ENCODE results near the gene BNIP5. TPM values are rescaled to one million over a fixed set of nuclear protein-coding genes. Genes with fewer than 3 reads are reported as not detected.

The BNIP5 gene
- total RNA-seq, 4 donors from 2014 or later = not detected

DNA sequence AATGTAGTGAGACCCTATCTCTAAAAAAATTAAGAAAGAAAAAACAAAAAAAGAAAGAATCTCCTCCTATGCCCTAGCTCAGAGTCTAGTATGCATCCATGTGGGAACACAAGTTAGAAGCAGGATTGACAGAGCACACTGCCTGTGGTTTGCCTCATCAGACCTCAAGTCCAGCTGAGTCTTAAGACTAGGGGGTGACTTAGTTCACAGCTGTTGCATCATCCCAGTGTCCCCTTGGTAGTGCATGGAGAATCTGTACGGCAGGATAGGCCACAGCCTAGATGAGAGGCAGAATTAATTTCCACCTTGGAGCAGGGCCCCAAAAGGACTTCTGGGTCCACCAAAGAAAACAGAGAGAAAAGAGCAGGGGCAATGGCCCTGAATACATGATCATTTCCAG is 53.1 kb downstream of the BNIP5 start:
- intact Hi-C loops (cut with DNase I) = no loop called here
- no peak for TF ChIP-seq POLR2A (IDR thresholded peaks at IDR 0.05)
- TF ChIP-seq, protein P1, sequence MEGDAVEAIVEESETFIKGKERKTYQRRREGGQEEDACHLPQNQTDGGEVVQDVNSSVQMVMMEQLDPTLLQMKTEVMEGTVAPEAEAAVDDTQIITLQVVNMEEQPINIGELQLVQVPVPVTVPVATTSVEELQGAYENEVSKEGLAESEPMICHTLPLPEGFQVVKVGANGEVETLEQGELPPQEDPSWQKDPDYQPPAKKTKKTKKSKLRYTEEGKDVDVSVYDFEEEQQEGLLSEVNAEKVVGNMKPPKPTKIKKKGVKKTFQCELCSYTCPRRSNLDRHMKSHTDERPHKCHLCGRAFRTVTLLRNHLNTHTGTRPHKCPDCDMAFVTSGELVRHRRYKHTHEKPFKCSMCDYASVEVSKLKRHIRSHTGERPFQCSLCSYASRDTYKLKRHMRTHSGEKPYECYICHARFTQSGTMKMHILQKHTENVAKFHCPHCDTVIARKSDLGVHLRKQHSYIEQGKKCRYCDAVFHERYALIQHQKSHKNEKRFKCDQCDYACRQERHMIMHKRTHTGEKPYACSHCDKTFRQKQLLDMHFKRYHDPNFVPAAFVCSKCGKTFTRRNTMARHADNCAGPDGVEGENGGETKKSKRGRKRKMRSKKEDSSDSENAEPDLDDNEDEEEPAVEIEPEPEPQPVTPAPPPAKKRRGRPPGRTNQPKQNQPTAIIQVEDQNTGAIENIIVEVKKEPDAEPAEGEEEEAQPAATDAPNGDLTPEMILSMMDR (IDR thresholded peaks at IDR 0.05) = no peak
- H3K27ac ChIP-seq = no peak overlapping the region
- H3K9me3 ChIP-seq = no peaks in the 10 kb centered on the region
- DNase-seq = no peak
- H3K36me3 ChIP-seq = no peaks in the 10 kb centered on the region
- 40 to 71% methylated on average over 1 of the region's 1 CpG for WGBS, 2 donors
- H3K4me1 ChIP-seq = no peaks in the 10 kb centered on the region
- no peak overlapping the region for H3K4me3 ChIP-seq
- H3K27me3 ChIP-seq = peaks cover 0 to 71% (median 2%) of the 10 kb centered on the region in 4 donors

DNA sequence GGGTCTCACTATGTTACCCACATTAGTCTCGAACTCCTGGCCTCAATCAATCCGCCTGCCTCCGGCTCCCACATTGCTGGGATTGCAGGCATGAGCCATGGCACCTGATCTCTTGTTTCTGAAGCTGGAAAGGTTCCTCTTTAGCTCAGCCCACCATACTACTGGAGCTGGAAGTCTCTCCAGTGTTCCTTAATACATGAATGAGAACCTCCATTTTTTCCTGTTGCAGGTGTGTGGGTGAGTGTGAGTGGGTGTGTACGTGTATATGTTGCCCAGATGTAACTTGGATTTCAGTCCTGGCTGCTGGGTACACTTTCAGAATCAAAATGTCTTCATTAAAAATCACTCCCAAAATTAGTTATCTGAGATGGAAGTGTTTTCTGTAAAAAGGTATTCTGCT is 55.7 kb downstream of the BNIP5 start:
- WGBS, 2 donors = 72 to 78% methylated on average over 4 of the region's 4 CpGs
- DNase-seq = no peak
- no peak for TF ChIP-seq POLR2A (IDR thresholded peaks at IDR 0.05)
- TF ChIP-seq, protein P1 (IDR thresholded peaks at IDR 0.05) = no peak

DNA sequence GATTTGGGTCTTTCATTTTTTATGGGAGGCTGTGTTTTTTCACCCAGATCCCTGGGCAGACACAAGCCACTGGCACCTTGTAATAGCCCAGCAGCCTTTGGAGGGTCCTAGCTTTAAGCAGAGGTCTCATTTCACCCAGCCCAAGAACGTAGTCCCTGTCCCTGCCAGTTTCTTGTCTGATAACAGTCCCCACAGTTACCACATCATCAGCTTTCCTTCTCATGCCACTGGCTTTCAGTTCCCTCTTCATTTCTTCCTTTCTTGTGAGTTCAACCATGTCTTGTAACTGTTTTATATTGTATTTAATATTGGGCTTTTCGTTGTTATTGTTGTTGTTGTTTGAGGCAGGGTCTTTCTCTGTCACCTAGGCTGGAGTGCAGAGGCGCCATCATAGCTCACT is 56.2 kb downstream of the BNIP5 start:
- intact Hi-C loops (cut with DNase I) = no loop called here
- no peak for DNase-seq

More for the DNA sequence above, 55.7 kb downstream of the BNIP5 start:
- Histone ChIP-seq H3K4me3 (no peak overlapping the region), H3K27ac (no peak overlapping the region), H3K27me3 (peaks cover 0 to 58% (median 2%) of the 10 kb centered on the region in 4 donors), H3K9me3 (no peaks in the 10 kb centered on the region), H3K36me3 (no peaks in the 10 kb centered on the region), H3K4me1 (no peaks in the 10 kb centered on the region)
- intact Hi-C loops (cut with DNase I) = no loop called here

GRCh38 chr6:36277946-36278470 is 58.7 kb downstream of the BNIP5 start:
- no peaks in the 10 kb centered on the region for H3K9me3 ChIP-seq
- TF ChIP-seq, protein P1 (IDR thresholded peaks at IDR 0.05) = no peak
- TF ChIP-seq POLR2A (IDR thresholded peaks at IDR 0.05) = no peak
- H3K4me1 ChIP-seq = no peaks in the 10 kb centered on the region
- no peak for DNase-seq
- no peak overlapping the region for H3K4me3 ChIP-seq
- intact Hi-C loops (cut with DNase I) = no loop called here
- WGBS, 2 donors = 78 to 79% methylated on average over 2 of the region's 2 CpGs
- H3K27me3 ChIP-seq = peaks cover 0 to 30% (median 0%) of the 10 kb centered on the region in 4 donors
- no peaks in the 10 kb centered on the region for H3K36me3 ChIP-seq
- no peak overlapping the region for H3K27ac ChIP-seq

More for the DNA sequence above, 56.2 kb downstream of the BNIP5 start:
- H3K9me3 ChIP-seq = no peaks in the 10 kb centered on the region
- TF ChIP-seq, protein P1 (IDR thresholded peaks at IDR 0.05) = no peak
- no peak for TF ChIP-seq POLR2A (IDR thresholded peaks at IDR 0.05)
- 67 to 73% methylated on average over 3 of the region's 3 CpGs for WGBS, 2 donors
- peaks cover 0 to 53% (median 2%) of the 10 kb centered on the region in 4 donors for H3K27me3 ChIP-seq
- H3K4me3 ChIP-seq = no peak overlapping the region
- no peak overlapping the region for H3K27ac ChIP-seq
- no peaks in the 10 kb centered on the region for H3K36me3 ChIP-seq
- H3K4me1 ChIP-seq = no peaks in the 10 kb centered on the region

GRCh38 chr6:36276581-36277536 is 59.8 kb downstream of the BNIP5 start:
- Histone ChIP-seq H3K36me3 (no peaks in the 10 kb centered on the region), H3K27ac (no peak overlapping the region), H3K4me3 (no peak overlapping the region), H3K27me3 (peaks cover 0 to 30% (median 0%) of the 10 kb centered on the region in 4 donors), H3K4me1 (no peaks in the 10 kb centered on the region), H3K9me3 (no peaks in the 10 kb centered on the region)
- intact Hi-C loops (cut with DNase I) = no loop called here
- TF ChIP-seq, protein P1 (IDR thresholded peaks at IDR 0.05) = no peak
- TF ChIP-seq POLR2A (IDR thresholded peaks at IDR 0.05) = no peak
- WGBS, 2 donors = 63 to 71% methylated on average over 11 to 13 of the region's 13 CpGs
- no peak for DNase-seq

Measured in esophagus squamous epithelium (tissue), 5 donors.